GM12872 (cell line): Measurements from ENCODE around the gene RFT1.

ENCODE experiments used
- CTCF ChIP-seq: IDR thresholded peaks from 3 replicates; pipeline ENCODE4 v1.5.1; 2011; ENCODE audit warnings: low read depth, mild to moderate bottlenecking, low read length, moderate library complexity; ENCODE audit not compliant: insufficient read depth

Gene RFT1

DNA sequence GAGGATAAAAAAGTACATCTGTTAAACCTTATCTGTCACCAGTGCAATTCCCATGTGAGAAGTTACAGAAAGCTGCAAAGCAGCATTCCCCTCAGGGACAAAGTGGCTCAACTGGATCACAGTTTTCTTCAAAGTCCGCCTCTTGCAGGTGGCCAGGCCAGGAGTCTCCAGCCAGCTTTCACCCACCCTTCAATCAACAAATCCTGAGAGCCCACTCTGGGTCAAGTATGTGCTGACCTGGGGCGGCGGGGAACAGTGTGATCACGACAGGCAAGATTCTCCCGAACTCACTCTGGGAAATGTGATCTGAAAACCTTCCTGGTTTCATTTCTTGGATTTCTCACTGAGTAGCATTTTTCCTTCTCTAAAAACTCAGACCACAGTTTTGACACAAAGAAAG is 39.2 kb downstream of the RFT1 start:
- no peak for TF ChIP-seq CTCF

DNA sequence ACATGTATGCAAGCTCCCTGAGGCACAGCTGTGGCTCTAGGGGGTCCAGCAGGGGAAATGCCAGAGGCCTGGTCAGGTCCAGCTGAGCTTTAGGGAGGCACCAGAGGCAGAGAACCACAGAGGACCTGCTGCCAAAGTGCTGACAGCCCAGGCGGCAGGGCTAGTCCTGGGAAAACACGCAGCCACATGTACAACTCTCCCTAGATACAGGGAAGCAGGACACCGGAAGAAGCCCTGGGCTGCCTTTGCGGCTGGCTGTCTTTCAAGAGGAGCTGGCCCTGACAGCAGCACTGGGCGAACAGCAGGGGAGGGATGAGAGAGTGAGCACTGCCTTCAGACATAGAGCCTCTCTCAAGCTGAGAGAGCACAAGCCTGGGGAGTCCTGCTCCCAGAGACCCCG is 40.7 kb downstream of the RFT1 start:
- no peak for TF ChIP-seq CTCF

- TF ChIP-seq CTCF = no peak
Measured at GRCh38 chr3:53085476-53085875, 44.8 kb downstream of the RFT1 start.

DNA sequence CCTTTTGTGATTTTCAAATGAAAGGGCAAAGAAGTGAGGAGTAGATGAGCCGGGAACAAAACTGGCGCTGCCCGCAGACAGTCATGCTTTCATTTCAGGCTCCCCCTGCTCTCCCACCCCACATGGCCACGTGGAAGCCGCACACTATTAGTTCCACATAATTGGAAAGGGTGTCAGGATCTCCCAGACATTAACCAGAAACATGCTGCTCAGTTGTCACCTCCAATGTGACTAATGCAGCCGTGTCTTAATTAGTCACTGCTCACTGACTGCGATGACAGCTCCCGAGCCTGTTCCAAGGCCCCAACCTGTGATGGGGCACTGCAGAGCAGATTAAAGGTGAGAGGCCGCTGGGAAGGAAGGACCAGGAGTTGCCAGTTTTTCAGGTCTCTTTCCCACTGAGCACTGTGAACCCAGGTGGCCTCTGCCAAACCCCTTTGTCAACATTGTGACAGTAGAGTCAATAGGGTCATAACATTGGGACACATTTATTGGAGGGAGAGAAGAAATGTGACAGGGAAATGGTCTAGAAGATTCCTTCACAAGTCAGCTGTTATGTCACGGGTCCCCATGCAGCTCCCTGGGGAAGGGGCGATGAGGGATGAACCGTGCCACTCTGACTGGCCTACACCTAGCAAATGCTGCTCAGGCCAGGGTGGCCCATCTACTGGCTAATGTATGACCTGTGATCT is 45.8 kb downstream of the RFT1 start:
- no peak for TF ChIP-seq CTCF

DNA sequence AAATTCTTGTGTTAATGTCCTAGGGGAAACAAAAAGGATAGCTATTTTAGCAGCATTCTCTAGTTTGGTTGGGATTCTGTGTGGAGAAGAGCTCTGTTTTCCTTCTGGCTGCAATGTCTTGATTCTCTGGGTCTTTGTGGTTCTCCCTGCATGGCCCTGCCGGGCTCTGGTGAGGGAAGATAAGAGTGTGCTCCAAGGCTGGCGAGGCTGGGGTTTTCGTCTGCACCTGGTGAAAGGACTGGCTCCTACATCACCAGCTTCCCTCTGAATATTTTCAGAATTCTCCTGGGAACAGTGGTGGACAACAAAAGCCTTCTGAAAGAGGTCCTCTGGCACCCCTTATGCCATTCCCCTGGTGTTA is 46.3 kb downstream of the RFT1 start:
- no peak for TF ChIP-seq CTCF

GRCh38 chr3:53083521-53083920 is 46.7 kb downstream of the RFT1 start:
- no peak for TF ChIP-seq CTCF

GRCh38 chr3:53082736-53083135 is 47.5 kb downstream of the RFT1 start:
- TF ChIP-seq CTCF = no peak
